IMR-90 (cell line): ENCODE results near the gene RASSF3. TPM values are rescaled to one million over a fixed set of nuclear protein-coding genes. Genes with fewer than 3 reads are reported as not detected.

Source experiments
- ATAC-seq: fragments of 200-7000 bp; cut with Tn5 transposase; 2 replicates; pipeline ENCODE4 v1.9.1; 2020; ENCODE audit warnings: low read depth, mild to moderate bottlenecking, moderate library complexity
- BruUV-seq: library from RNA; stranded (reverse); fragments of 400-500 nt; replicated peaks from 2 replicates; lab custom pipeline; 2021; lab: Mats Ljungman, UMichigan
- CTCF ChIA-PET: fragments of 300-600 bp; formaldehyde crosslinking; extraction: SDS; loops from one replicate; lab custom pipeline; 2021; ENCODE audit warnings: antibody characterized with exemption; lab: Yijun Ruan, JAX
- POLR2A ChIA-PET: fragments of 300-600 bp; sonication (Branson Sonifier 250); formaldehyde crosslinking; loops from one replicate; lab custom pipeline; 2022; ENCODE audit warnings: antibody characterized with exemption; ENCODE audit not compliant: unreplicated experiment; lab: Charles Lee
- DNase-seq: peaks from one replicate; pipeline ENCODE4 v3.0.0; 2013
- H2AFZ ChIP-seq: replicated peaks from 2 replicates; pipeline ENCODE3; 2013; ENCODE audit warnings: low read length, mild to moderate bottlenecking; ENCODE audit not compliant: poor library complexity
- H2AK5ac ChIP-seq: 2 replicates; pipeline ENCODE4 v1.6.1; 2013; ENCODE audit warnings: low read depth, low read length, inconsistent platforms
- H2AK9ac ChIP-seq: replicated peaks from 2 replicates; pipeline ENCODE3; 2013; ENCODE audit warnings: mild to moderate bottlenecking, low read depth, low read length, moderate library complexity; ENCODE audit not compliant: poor library complexity
- H2BK120ac ChIP-seq: 2 replicates; pipeline ENCODE4 v1.6.1; 2013; ENCODE audit warnings: low read depth, low read length, inconsistent platforms
- H2BK15ac ChIP-seq: 3 replicates; pipeline ENCODE4 v1.6.1; 2013; ENCODE audit warnings: low read depth, low read length, inconsistent platforms
- H2BK20ac ChIP-seq: 2 replicates; pipeline ENCODE4 v1.6.1; 2013; ENCODE audit warnings: low read depth, mild to moderate bottlenecking, inconsistent platforms, low read length, moderate library complexity
- H2BK5ac ChIP-seq: 2 replicates; pipeline ENCODE4 v1.6.1; 2013; ENCODE audit warnings: mild to moderate bottlenecking, low read depth, low read length, inconsistent platforms; ENCODE audit not compliant: poor library complexity, severe bottlenecking
- H3K14ac ChIP-seq: replicated peaks from 2 replicates; pipeline ENCODE4 v1.6.1; 2013; ENCODE audit warnings: low read depth, low read length, inconsistent platforms
- H3K18ac ChIP-seq: 2 replicates; pipeline ENCODE4 v1.6.1; 2013; ENCODE audit warnings: low read depth, low read length, control low read depth
- H3K23ac ChIP-seq: 2 replicates; pipeline ENCODE4 v1.6.1; 2013; ENCODE audit warnings: low read depth, low read length, inconsistent platforms
- H3K27ac ChIP-seq: 2 replicates; pipeline ENCODE4 v1.5.1; 2013; ENCODE audit warnings: mild to moderate bottlenecking, control low read depth, low read length; ENCODE audit not compliant: insufficient read depth
- H3K27me3 ChIP-seq: 2 replicates; pipeline ENCODE4 v1.6.1; 2013; ENCODE audit warnings: low read length; ENCODE audit not compliant: control insufficient read depth, insufficient read depth
- H3K36me3 ChIP-seq: 2 replicates; pipeline ENCODE4 v1.6.1; 2013; ENCODE audit warnings: low read length, mixed read lengths; ENCODE audit not compliant: control insufficient read depth, insufficient read depth
- H3K4ac ChIP-seq: 2 replicates; pipeline ENCODE4 v1.6.1; 2013; ENCODE audit warnings: low read depth, low read length, inconsistent platforms
- H3K4me1 ChIP-seq: 2 replicates; pipeline ENCODE4 v1.6.1; 2013; ENCODE audit warnings: low read length, mixed read lengths; ENCODE audit not compliant: control insufficient read depth, insufficient read depth
- H3K4me2 ChIP-seq: 2 replicates; pipeline ENCODE4 v1.6.1; 2013; ENCODE audit warnings: low read depth, mild to moderate bottlenecking, control low read depth, low read length, moderate library complexity
- H3K4me3 ChIP-seq: 2 replicates; pipeline ENCODE4 v1.5.1; 2013; ENCODE audit warnings: low read depth, mild to moderate bottlenecking, control low read depth, low read length, moderate library complexity; ENCODE audit not compliant: insufficient read depth
- H3K56ac ChIP-seq: 2 replicates; pipeline ENCODE4 v1.6.1; 2013; ENCODE audit warnings: low read length, inconsistent platforms; ENCODE audit not compliant: insufficient read depth; ENCODE audit errors: extremely low read depth
- H3K79me1 ChIP-seq, 2 experiments: 2 replicates each; pipeline ENCODE4 v1.6.1; 2013; ENCODE audit warnings: low read length in 2 of 2, inconsistent platforms in 1 of 2, low read depth in 1 of 2
- H3K9ac ChIP-seq: 2 replicates; pipeline ENCODE4 v1.6.1; 2013; ENCODE audit warnings: low read depth, low read length, control low read depth
- H3K9me1 ChIP-seq: 2 replicates; pipeline ENCODE4 v1.6.1; 2013; ENCODE audit warnings: low read length, inconsistent platforms; ENCODE audit not compliant: insufficient read depth
- H3K9me3 ChIP-seq: 2 replicates; pipeline ENCODE4 v1.6.1; 2013; ENCODE audit warnings: low read length; ENCODE audit not compliant: control insufficient read depth, insufficient read depth
- H4K20me1 ChIP-seq: 2 replicates; pipeline ENCODE4 v1.6.1; 2013; ENCODE audit warnings: low read length, inconsistent platforms; ENCODE audit not compliant: insufficient read depth
- H4K5ac ChIP-seq: 2 replicates; pipeline ENCODE4 v1.6.1; 2013; ENCODE audit warnings: mild to moderate bottlenecking, low read depth, low read length, control low read depth
- H4K8ac ChIP-seq, 2 experiments: 2 replicates each; pipeline ENCODE4 v1.6.1; 2013; ENCODE audit warnings: low read depth in 2 of 2, low read length in 2 of 2, control low read depth in 1 of 2, inconsistent platforms in 1 of 2
- H4K91ac ChIP-seq: 2 replicates; pipeline ENCODE4 v1.6.1; 2013; ENCODE audit warnings: low read depth, low read length, inconsistent platforms; ENCODE audit not compliant: insufficient read depth
- BHLHE40 ChIP-seq: fragments of 150-350 bp; IDR thresholded peaks from 2 replicates; pipeline ENCODE4 v1.6.1; 2016; ENCODE audit warnings: mild to moderate bottlenecking, low read depth, low read length
- CHD1 ChIP-seq: IDR thresholded peaks from 2 replicates; pipeline ENCODE4 v1.6.1; 2012; ENCODE audit warnings: low read depth, low read length, improper control_type of control experiment
- MAZ ChIP-seq: IDR thresholded peaks from 2 replicates; pipeline ENCODE4 v1.6.1; 2012; ENCODE audit warnings: low read depth, mild to moderate bottlenecking, low read length, improper control_type of control experiment, moderate library complexity, borderline replicate concordance
- MXI1 ChIP-seq: IDR thresholded peaks from 2 replicates; pipeline ENCODE4 v1.6.1; 2012; ENCODE audit warnings: low read depth, mild to moderate bottlenecking, low read length, moderate library complexity, borderline replicate concordance
- WGBS, 2 experiments: methylation state at CpG; one replicate each; pipeline versions ENCODE4 v1.1.5 to v1.1.7; 2013; ENCODE audit warnings: missing lambda C conversion rate in 2 of 2; ENCODE audit not compliant: insufficient read length in 1 of 2; ENCODE audit errors: extremely low coverage in 2 of 2; 5-methylcytosine and 5-hydroxymethylcytosine counted together
- dilution Hi-C: fragments of 300-500 bp; cut with HindIII; formaldehyde crosslinking; loops from one replicate; pipeline ENCODE4 v1.14.3; 2018; ENCODE audit warnings: low sequenced_read_pairs; ENCODE audit not compliant: unreplicated experiment
- in situ Hi-C: fragments of 300-500 bp; cut with MboI; formaldehyde crosslinking; loops from 3 replicates; pipeline ENCODE4 v1.14.3; 2019; ENCODE audit warnings: low sequenced_read_pairs, inconsistent platforms, mixed read lengths
- intact Hi-C: fragments of 100-400 bp; cut with micrococcal nuclease; formaldehyde crosslinking; loops from 2 replicates; pipeline ENCODE4 v1.10.0; 2022
- polyA plus RNA-seq, 3 experiments: library from polyadenylated mRNA; depleted of rRNA; stranded (reverse); fragments of >200 nt; gene quantifications; 2 replicates each; pipeline ENCODE4 v1.2.3, GENCODE V29; 2012; ENCODE audit warnings: low replicate concordance in 1 of 3
- total RNA-seq: library from RNA; depleted of rRNA; stranded (reverse); fragments of >200 nt; gene quantifications from 2 replicates; pipeline ENCODE4 v1.2.3, GENCODE V29; 2012

Gene RASSF3
- total and polyA plus RNA-seq, 2 of the 4 experiments (the other 2 are of a cell fraction) = 18.7 to 39.3 TPM

DNA sequence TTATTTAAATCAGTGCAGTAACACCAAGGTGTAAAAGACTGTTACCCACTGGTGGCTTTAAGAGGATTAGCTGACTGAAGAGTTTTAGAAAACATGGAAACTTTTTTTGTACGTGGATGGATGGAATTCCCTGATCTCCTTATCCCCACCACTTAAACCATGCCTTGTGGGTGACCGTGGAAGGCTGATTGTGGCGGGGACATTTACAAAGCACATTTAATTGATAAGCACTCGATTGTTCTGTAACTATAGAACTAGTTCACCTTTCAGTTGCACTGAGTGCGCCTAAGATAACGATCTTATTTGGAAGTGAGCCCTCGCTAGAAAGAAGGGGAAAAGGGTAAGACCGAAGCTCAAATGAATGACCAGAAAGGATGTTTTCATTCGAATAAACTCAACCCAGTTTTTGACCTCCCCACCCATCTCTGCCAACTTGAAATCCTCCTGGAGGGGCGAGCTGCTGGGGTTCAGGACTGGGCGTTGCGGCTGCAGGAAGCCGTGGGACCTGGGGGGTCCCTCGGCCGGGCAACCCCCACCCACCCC, 688 bp upstream of the RASSF3 start (continued):
- TF ChIP-seq MAZ (no peak), BHLHE40 (no peak)

DNA sequence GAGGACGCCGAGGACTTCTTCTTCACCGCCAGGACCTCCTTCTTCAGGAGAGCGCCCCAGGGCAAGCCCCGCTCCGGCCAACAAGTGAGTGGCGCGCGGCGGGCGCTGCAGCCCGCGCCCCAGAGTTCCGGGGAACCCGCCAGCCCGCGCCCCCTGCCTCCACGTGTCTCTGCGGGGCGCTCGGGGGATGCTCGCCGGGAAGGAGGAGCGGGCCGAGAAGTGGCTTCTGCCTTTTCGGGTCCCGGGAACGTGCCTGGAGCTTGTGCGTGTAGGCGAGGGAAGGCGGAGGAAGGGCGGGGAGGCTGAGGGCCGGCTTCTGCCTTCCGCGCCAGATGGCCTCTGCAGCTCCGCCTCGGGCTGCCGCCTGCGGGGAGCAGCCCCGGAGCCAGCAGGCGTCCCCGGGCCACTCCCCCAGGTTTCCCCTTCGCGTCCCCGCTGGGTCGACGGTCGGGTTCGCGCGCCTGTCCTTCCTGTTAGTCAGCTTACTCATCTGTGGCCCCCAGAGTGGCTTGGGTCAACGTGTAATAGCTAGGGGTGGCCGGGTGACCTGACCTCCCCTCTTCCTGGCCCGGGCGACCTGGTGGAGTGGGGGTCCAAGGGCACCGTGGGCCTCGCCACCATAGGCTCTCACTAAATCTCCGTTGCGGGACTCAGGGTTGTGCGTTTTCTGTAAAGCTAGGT, 505 bp downstream of the RASSF3 start:
- Histone ChIP-seq H2BK20ac (0 out of 2 replicates have a peak overlapping the region, but pooled peaks have one; percentile 24), H3K27me3 (no peaks in the 10 kb centered on the region), H3K9ac (peak overlapping the region; percentile 79), H3K56ac (peak overlapping the region; percentile 80), H2AFZ (peak overlapping the region; percentile 95), H4K5ac (peak overlapping the region; percentile 32), H3K4me3 (peak overlapping the region; percentile 84), H4K20me1 (peaks cover 6% of the 10 kb centered on the region; the same call in 1 of the 2 replicates), H2BK15ac (peak overlapping the region; percentile 4; the same call in 2 of the 3 replicates), H3K36me3 (no peaks in the 10 kb centered on the region), H3K79me1 (peaks cover 13 to 29% of the 10 kb centered on the region in 2 experiments), H3K23ac (peak overlapping the region; percentile 93; the same call in 1 of the 2 replicates), H3K4me2 (peak overlapping the region; percentile 100), H2AK9ac (peak overlapping the region; percentile 94), H2AK5ac (peak overlapping the region; percentile 71), H3K4ac (peak overlapping the region; percentile 80), H3K18ac (peak overlapping the region; percentile 53; the same call in 1 of the 2 replicates), H4K91ac (peak overlapping the region; percentile 72), H3K4me1 (peaks cover 2% of the 10 kb centered on the region; the same call in 1 of the 2 replicates), H4K8ac (peak overlapping the region; percentile 64 to 86), H3K27ac (peak overlapping the region; percentile 85), H2BK5ac (peak overlapping the region; percentile 59), H3K14ac (peak overlapping the region; percentile 94), H3K9me1 (no peaks in the 10 kb centered on the region), H3K9me3 (no peaks in the 10 kb centered on the region), H2BK120ac (peak overlapping the region; percentile 73)
- WGBS, 2 experiments = 0% methylated on average over 21 of the region's 60 CpGs; no CpG with 5 or more reads in 1 of the 2 experiments
- intact Hi-C loops (loop anchor here (1.0 to 5.0 kb wide), 3 partner anchors 49 to 88 kb away; no protein-coding TSS in a partner anchor), in situ Hi-C loops (no loop called here), dilution Hi-C loops (no loop called here)
- TF ChIP-seq MAZ = peak; percentile 51; the same call in 1 of the 2 replicates
- no peak for TF ChIP-seq CHD1
- TF ChIP-seq MXI1 = peak; percentile 76; the same call in 1 of the 2 replicates
- ChIA-PET POLR2A (interaction anchor here (0.6 kb wide), 3 partner anchors 12 to 84 kb away, joined by 5 to 9 read pairs (median 5); no protein-coding TSS in a partner anchor), CTCF (interaction anchor here (0.5 to 1.5 kb wide), 6 partner anchors 21 to 87 kb away, joined by 3 to 6 read pairs (median 4); no protein-coding TSS in a partner anchor)
- DNase-seq (peak; percentile 50), ATAC-seq (peak; percentile 46)
- BruUV-seq = no TSS peak
